NCI-H1092 treated with DMSO at 0.1 percent for 48 hours (cell line): ENCODE data around the gene EFCAB9.
"Not testable (repeated sequence)": the region's sequence is repeated elsewhere in the genome, so short reads cannot be mapped to it uniquely, and the experiment has no call there.

Experiments used
- DNase-seq: peaks from one replicate; lab custom pipeline; 2025; lab: John Stamatoyannopoulos, UW

Gene EFCAB9

GRCh38 chr5:172188893-172189692 is 4.9 kb upstream of the EFCAB9 start:
- no peak for DNase-seq

- DNase-seq: no peak
Measured at GRCh38 chr5:172189693-172190296, 4.2 kb upstream of the EFCAB9 start.

- no peak for DNase-seq
Measured at GRCh38 chr5:172194985-172195774, 1.2 kb downstream of the EFCAB9 start.

GRCh38 chr5:172197775-172198174 is 3.8 kb downstream of the EFCAB9 start:
- not testable (repeated sequence) for DNase-seq

- no peak for DNase-seq
Measured at GRCh38 chr5:172199446-172199845, 5.5 kb downstream of the EFCAB9 start.

- DNase-seq: no peak
Measured at GRCh38 chr5:172200476-172200875, 6.5 kb downstream of the EFCAB9 start.

GRCh38 chr5:172205984-172206383 is 12.0 kb downstream of the EFCAB9 start:
- DNase-seq: not testable (repeated sequence)

GRCh38 chr5:172207511-172207910 is 13.5 kb downstream of the EFCAB9 start:
- no peak for DNase-seq

GRCh38 chr5:172209714-172210113 is 15.7 kb downstream of the EFCAB9 start:
- DNase-seq: no peak

- no peak for DNase-seq
Measured at GRCh38 chr5:172211676-172212075, 17.7 kb downstream of the EFCAB9 start.

GRCh38 chr5:172213126-172213525 is 19.2 kb downstream of the EFCAB9 start:
- DNase-seq: no peak

- no peak for DNase-seq
Measured at GRCh38 chr5:172216345-172216744, 22.4 kb downstream of the EFCAB9 start.

GRCh38 chr5:172219296-172219695 is 25.3 kb downstream of the EFCAB9 start:
- no peak for DNase-seq

GRCh38 chr5:172223901-172224873 is 30.2 kb downstream of the EFCAB9 start:
- DNase-seq: no peak

GRCh38 chr5:172224996-172225395 is 31.0 kb downstream of the EFCAB9 start:
- DNase-seq: no peak

GRCh38 chr5:172229904-172230303 is 35.9 kb downstream of the EFCAB9 start:
- DNase-seq: no peak

- DNase-seq: no peak
Measured at GRCh38 chr5:172234031-172234430, 40.1 kb downstream of the EFCAB9 start.

- DNase-seq: no peak
Measured at GRCh38 chr5:172235132-172235780, 41.3 kb downstream of the EFCAB9 start.

GRCh38 chr5:172235827-172236736 is 42.1 kb downstream of the EFCAB9 start:
- no peak for DNase-seq

GRCh38 chr5:172238334-172238733 is 44.4 kb downstream of the EFCAB9 start:
- no peak for DNase-seq
